ENCODE results near the gene CA6.

DNA sequence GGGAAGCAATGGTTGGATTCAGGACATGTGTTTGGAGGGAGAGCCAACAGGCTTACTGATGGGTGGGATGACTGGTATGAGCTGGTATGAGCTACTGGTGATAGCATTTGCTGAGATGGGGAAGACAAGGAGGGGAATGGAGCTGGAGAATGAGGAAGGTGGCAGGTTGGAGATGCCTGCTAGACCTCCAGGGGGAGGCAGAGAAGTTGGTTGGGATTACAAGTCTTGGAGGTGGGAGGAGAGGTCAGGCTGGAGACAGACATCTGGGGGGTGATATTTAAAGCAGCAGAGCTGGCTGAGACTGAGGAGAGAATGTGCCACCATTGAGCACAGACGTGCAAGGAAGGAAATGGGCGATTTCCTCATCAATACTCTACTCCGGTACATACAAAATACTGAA is 35.3 kb upstream of the CA6 start:
- TF ChIP-seq CTCF (IDR thresholded peaks at IDR 0.05) (no peak), POLR2A (IDR thresholded peaks at IDR 0.05) (no peak)
